Right lobe of liver (tissue), 6 donors: ENCODE measurements around the gene BMPER. TPM values are rescaled to one million over a fixed set of nuclear protein-coding genes. Genes with fewer than 3 reads are reported as not detected.
A peak's percentile ranks its signal among the peaks of the same experiment; 100 is the strongest.

Source experiments
- ATAC-seq, 4 donors: fragments of 200-7000 bp; cut with Tn5 transposase; one replicate each; pipeline ENCODE4 v1.9.1; 2020; ENCODE audit warnings: mild to moderate bottlenecking in 4 of 4, moderate library complexity in 4 of 4
- DNase-seq, 3 donors: peaks; one replicate each; pipeline ENCODE4 v3.0.0-alpha.2; 2020
- H3K27ac ChIP-seq, 3 donors: fragments of 200-600 bp; one replicate each; pipeline ENCODE4 v1.8.0; 2022
- H3K27me3 ChIP-seq, 2 donors: fragments of 200-600 bp; one replicate each; pipeline ENCODE4 v1.8.0; 2022
- H3K36me3 ChIP-seq, 4 donors: fragments of 200-600 bp; sonication (generic) in 1 of 4; one replicate each; pipeline versions ENCODE4 v1.5.1 to v1.8.0; 2017 to 2022; ENCODE audit warnings: control low read depth in 1 of 4
- H3K4me1 ChIP-seq, 4 donors: fragments of 200-600 bp; sonication (generic) in 1 of 4; one replicate each; pipeline versions ENCODE4 v1.5.1 to v1.8.0; 2017 to 2022; ENCODE audit warnings: control low read depth in 1 of 4
- H3K4me3 ChIP-seq, 3 donors: fragments of 200-600 bp; one replicate each; pipeline ENCODE4 v1.8.0; 2022
- H3K9me3 ChIP-seq, 4 donors: fragments of 200-600 bp; sonication (generic) in 1 of 4; one replicate each; pipeline versions ENCODE4 v1.5.1 to v1.8.0; 2017 to 2022; ENCODE audit warnings: control low read depth in 1 of 4
- POLR2A ChIP-seq: fragments of 450-650 bp; IDR thresholded peaks from one replicate; pipeline ENCODE4 v1.6.1; 2017; ENCODE audit warnings: antibody characterized with exemption, mild to moderate bottlenecking
- WGBS: methylation state at CpG from one replicate; pipeline ENCODE4 v1.1.6; 2018; ENCODE audit warnings: low coverage, low lambda C conversion rate; ENCODE audit not compliant: insufficient coverage; ENCODE audit errors: missing lambda C conversion rate; 5-methylcytosine and 5-hydroxymethylcytosine counted together
- intact Hi-C, 2 donors: fragments of 100-400 bp; cut with DNase I; formaldehyde crosslinking; loops; one replicate each; pipeline versions ENCODE4 v1.11.2 to v1.14.1; 2022
- total RNA-seq, 6 experiments: library from RNA; depleted of rRNA in 2 of 6; stranded (reverse); fragments of >200 nt in 2 of 6; fragmentation: NEBNext Ultra II Directional in 3 of 6; extraction: Animal tissue kit (Norgen Biotek cat#: 25700) in 3 of 6; gene quantifications; one replicate each; pipeline versions ENCODE4 v1.1.0 to v1.2.4, GENCODE V29; 2016 to 2023
- TF ChIP-seq, protein P1 (sequence below), 4 donors: fragments of 200-600 bp in 3 of 4; fragments of 450-650 bp in 1 of 4; IDR thresholded peaks; one replicate each; pipeline versions ENCODE4 v1.5.1 to v1.8.0; 2016 to 2022; ENCODE audit warnings: antibody characterized with exemption in 4 of 4, mild to moderate bottlenecking in 2 of 4
- donor health status: DM: no; HTN: yes; CAD: no.
- donor health status: DM: no; HTN: no; CAD: no.
- donor health status: DM: no; HTN: no; CAD: no.
- donor health status: DM: no; HTN: yes; CAD: no.
- donor health status: DM: no; HTN: yes; CAD: no.

Gene BMPER
- total RNA-seq, 6 experiments from 2014 or later: 5.8 to 17.1 (median 10.4) TPM

DNA sequence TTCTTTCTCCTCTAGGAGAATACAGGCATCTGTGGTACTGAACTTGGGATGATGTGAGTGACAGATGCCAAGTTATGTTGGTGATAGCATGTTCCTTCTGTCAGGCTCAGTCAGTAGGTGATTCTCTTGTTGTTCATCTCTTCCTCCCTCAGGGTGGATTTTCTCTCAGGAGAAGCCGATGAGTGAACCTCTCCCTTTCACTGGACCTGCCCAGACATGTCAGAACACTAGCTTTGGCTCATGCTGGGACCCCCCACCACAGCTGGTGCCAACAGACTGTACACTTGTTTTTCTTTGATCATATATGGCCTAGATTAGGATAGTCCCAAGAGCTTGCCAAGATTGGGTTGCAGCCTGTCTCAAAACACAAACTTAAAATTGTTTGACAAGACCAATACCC lies 129.4 kb downstream of the BMPER start:
- H3K9me3 ChIP-seq: no peaks in the 10 kb centered on the region
- ATAC-seq: no peak
- H3K4me3 ChIP-seq: no peak overlapping the region
- no peak overlapping the region for H3K27ac ChIP-seq
- no peaks in the 10 kb centered on the region for H3K27me3 ChIP-seq
- TF ChIP-seq, protein P1, sequence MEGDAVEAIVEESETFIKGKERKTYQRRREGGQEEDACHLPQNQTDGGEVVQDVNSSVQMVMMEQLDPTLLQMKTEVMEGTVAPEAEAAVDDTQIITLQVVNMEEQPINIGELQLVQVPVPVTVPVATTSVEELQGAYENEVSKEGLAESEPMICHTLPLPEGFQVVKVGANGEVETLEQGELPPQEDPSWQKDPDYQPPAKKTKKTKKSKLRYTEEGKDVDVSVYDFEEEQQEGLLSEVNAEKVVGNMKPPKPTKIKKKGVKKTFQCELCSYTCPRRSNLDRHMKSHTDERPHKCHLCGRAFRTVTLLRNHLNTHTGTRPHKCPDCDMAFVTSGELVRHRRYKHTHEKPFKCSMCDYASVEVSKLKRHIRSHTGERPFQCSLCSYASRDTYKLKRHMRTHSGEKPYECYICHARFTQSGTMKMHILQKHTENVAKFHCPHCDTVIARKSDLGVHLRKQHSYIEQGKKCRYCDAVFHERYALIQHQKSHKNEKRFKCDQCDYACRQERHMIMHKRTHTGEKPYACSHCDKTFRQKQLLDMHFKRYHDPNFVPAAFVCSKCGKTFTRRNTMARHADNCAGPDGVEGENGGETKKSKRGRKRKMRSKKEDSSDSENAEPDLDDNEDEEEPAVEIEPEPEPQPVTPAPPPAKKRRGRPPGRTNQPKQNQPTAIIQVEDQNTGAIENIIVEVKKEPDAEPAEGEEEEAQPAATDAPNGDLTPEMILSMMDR (IDR thresholded peaks at IDR 0.05): no peak
- H3K4me1 ChIP-seq: peaks cover 0 to 15% (median 0%) of the 10 kb centered on the region in 4 donors
- no peaks in the 10 kb centered on the region for H3K36me3 ChIP-seq
- 80% methylated on average over 1 of the region's 1 CpG for WGBS
- intact Hi-C loops: no loop called here
- no peak for DNase-seq

DNA sequence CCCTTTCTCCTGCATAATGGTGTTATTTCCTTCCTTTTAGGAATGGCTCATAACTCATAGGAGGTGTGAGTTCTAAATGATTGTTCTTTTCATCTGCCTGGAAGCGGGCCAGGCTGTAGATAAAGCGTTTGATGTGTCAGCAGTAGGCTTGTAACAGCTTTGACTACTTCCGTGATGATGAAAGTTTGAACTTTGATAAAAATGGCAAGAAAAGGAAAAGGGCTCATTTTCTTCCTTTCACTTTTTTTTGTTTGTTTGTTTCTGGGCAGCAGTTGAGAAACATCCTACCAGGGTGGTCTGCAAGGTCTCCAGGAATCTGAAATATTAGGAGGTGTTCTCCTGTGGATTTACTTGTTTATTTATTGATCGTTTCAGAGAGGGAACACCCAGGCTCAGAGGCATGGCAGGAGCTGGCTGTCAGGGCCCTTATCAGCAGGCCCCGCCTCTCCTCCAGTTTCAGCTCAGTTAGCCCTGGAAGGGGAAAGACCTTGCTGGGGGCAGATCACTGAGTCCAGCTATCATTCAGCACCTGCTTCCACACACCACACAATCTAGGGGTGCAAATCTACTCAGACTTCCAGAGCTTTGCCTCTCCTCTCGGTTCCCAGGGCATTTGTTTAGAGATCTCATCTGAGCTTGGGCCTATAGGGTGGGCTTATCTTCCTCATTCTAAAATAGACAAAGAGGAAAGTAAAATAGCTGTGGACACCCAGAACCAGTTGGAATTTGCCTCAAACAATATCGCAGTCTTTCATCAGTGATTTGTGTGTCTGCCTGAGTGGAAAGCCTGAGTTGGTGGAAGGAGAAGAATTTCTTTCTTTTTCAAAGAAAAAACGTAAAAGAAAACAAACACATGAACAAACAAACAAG lies 130.9 kb downstream of the BMPER start:
- Histone ChIP-seq H3K4me3 (no peak overlapping the region), H3K27me3 (no peaks in the 10 kb centered on the region), H3K36me3 (no peaks in the 10 kb centered on the region), H3K9me3 (no peaks in the 10 kb centered on the region), H3K27ac (peak overlapping the region; percentile 17 to 67 (median 49)), H3K4me1 (peaks cover 0 to 15% (median 0%) of the 10 kb centered on the region in 4 donors)
- DNase-seq: peak; percentile 76 to 78 (median 76)
- 26% methylated on average over 7 of the region's 8 CpGs for WGBS
- intact Hi-C loops: no loop called here
- TF ChIP-seq POLR2A: no peak
- TF ChIP-seq, protein P1 (IDR thresholded peaks at IDR 0.05): no peak
- ATAC-seq: peak; percentile 95 to 97 (median 96)

DNA sequence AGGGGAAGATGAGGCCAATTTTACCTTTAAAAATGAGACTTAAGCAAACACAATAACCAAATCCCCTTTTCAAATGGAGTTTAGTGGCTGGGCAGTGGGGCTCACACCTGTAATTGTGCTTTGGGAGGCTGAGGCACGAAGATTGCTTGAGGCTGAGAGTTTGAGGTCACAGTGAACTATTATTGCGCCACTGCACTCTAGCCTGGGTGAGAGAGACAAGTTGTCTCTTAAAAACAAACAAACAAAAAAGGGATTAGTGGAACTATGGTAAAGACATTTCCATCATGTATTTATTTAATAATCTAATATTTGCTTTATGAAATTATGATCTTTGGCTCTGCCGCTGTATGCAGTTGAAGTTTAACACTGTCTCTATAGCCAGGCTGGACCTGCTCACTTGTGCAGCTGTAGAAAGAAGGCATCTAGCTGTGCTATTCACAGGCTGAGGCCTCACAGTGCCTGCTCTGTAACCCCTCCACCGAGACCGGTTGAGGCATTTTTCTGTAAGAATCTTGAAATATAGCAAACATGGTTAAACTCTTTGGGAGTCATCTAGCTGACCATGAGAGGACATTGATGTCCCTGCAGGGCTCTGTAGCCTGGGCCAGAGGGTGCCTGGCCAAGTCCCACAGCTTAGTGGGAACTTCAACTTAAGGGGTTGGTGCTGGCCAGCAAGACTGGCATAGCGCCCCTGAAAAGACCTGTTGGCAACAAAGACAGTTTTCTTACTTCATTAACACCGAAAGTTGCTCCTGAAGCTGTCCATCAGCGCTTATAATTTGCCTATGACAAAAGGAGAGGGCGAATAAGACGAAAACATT lies 131.8 kb downstream of the BMPER start:
- Histone ChIP-seq H3K27ac (peak overlapping the region in 2 of 3 donors; percentile 49 to 67), H3K9me3 (no peaks in the 10 kb centered on the region), H3K27me3 (no peaks in the 10 kb centered on the region), H3K4me1 (peaks cover 0 to 15% (median 0%) of the 10 kb centered on the region in 4 donors), H3K4me3 (no peak overlapping the region), H3K36me3 (no peaks in the 10 kb centered on the region)
- no peak for TF ChIP-seq POLR2A
- TF ChIP-seq, protein P1 (IDR thresholded peaks at IDR 0.05): no peak
- intact Hi-C loops: no loop called here
- no peak for DNase-seq
- WGBS: 73% methylated on average over 10 of the region's 10 CpGs
- ATAC-seq: peak in 3 of 4 donors; percentile 8 to 34 (median 18)

DNA sequence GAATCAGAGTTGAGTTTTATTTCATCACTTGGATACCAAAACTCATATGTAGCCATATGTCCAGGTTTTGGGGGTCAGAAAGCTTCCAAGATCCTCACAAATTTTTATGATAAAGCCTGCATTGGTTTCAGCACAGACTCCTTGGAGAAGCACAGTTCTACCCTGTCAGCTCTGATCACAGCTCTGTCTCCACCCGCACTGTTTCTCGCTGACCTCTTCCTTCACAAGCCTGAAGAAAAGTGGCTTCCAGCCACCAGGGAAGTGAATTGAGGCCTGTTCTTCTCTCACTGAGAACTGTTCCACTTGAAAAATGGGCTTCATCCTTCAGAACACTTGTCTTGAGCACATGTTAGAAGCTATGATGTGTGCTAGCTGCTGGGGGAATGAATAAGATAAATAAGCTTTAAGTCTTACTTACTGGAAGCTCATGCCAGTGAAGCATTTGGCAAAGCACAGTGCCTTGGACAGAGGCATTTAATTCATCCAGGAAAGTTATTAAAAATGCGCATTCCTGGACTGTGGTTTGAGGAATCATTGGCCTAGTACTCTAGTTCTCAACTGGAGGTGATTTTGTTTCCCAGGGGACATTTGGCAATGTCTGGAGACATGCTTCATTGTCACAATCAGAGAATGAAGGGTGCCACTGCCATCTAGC lies 133.6 kb downstream of the BMPER start:
- TF ChIP-seq POLR2A: no peak
- TF ChIP-seq, protein P1 (IDR thresholded peaks at IDR 0.05): no peak
- WGBS: 80% methylated on average over 1 of the region's 3 CpGs
- no peak overlapping the region for H3K4me3 ChIP-seq
- ATAC-seq (no peak), DNase-seq (no peak)
- no peaks in the 10 kb centered on the region for H3K9me3 ChIP-seq
- intact Hi-C loops: no loop called here
- H3K4me1 ChIP-seq: peaks cover 0 to 15% (median 0%) of the 10 kb centered on the region in 4 donors
- no peak overlapping the region for H3K27ac ChIP-seq
- no peaks in the 10 kb centered on the region for H3K36me3 ChIP-seq
- H3K27me3 ChIP-seq: no peaks in the 10 kb centered on the region
